GM19467 (cell line): ENCODE results near the gene AOPEP.

ENCODE experiments used
- ATAC-seq: cut with Tn5 transposase; IDR thresholded peaks from one replicate; pipeline ENCODE4 v1.9.1; 2021; ENCODE audit warnings: mild to moderate bottlenecking, moderate library complexity; ENCODE audit not compliant: unreplicated experiment

Gene AOPEP

DNA sequence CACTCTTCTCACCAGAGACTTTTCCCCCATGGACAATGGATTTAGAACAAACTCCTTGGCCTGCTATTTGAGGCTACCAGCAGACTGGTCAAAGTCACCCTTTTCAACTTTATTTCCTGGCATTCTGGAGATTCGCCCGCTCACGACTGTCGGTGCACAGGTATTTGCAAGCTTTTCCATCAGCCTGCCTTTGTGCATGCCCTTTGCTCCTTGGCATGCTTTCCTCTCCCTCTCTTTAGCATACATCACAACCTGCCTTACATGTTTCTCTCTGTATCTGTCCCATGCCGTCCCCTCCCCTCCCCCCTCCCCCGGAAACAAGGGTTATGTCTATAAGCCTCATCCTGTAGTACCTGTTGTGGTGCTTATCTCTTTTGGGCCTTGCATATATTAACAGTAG, 257.1 kb downstream of the AOPEP start:
- no peak for ATAC-seq

- no peak for ATAC-seq
Observed at GRCh38 chr9:94984891-94985476, 258.5 kb downstream of the AOPEP start.

GRCh38 chr9:94985649-94986048, 259.1 kb downstream of the AOPEP start:
- no peak for ATAC-seq

DNA sequence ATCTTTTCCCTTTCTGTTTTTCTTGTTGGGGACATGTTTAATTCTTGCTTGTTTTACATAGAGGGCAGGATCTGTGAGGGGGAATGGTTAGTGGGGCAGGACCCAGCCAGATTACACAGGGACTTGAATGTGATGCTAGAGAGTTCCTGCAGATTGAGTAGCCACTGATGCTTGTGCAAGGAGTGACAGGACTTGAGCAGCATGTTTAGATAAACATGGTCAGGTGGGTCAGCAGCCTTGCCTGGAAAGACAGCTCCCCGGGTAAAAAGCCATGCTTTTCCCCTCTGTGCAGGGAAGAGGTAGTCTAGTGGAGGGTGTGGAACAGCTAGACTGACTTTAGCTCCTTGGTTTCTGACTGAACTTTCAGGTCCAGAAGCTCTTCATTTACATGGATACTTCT, 261.2 kb downstream of the AOPEP start:
- ATAC-seq: no peak

GRCh38 chr9:94990897-94991561, 264.5 kb downstream of the AOPEP start:
- ATAC-seq: no peak

- no peak for ATAC-seq
Observed at GRCh38 chr9:94991961-94992907, 265.7 kb downstream of the AOPEP start.

GRCh38 chr9:94993160-94993820, 266.8 kb downstream of the AOPEP start:
- no peak for ATAC-seq

GRCh38 chr9:94993821-94994165, 267.3 kb downstream of the AOPEP start:
- no peak for ATAC-seq

- ATAC-seq: no peak
Observed at GRCh38 chr9:94995048-94995693, 268.7 kb downstream of the AOPEP start.

- no peak for ATAC-seq
Observed at GRCh38 chr9:94996641-94997040, 270.1 kb downstream of the AOPEP start.

- ATAC-seq: no peak
Observed at GRCh38 chr9:94997727-94998126, 271.2 kb downstream of the AOPEP start.

DNA sequence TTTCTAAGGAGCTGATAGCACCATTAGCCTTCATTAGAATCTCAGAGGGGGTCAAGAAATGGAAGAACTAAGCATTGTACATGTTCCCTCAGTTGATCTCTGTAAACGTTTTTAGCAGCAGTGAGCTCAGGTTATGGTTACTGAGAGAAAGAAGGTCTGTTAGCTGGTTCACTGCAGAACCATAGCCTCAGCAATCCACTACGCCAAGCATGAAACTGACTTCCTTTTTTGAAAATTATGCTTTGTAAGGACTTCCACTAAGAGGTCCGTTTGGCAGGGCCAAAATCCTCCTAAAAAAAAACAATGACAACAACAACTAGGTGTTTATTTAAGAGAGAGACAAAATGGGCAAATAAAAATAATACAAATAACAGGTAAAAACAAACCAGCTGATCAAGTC, 273.3 kb downstream of the AOPEP start:
- no peak for ATAC-seq

DNA sequence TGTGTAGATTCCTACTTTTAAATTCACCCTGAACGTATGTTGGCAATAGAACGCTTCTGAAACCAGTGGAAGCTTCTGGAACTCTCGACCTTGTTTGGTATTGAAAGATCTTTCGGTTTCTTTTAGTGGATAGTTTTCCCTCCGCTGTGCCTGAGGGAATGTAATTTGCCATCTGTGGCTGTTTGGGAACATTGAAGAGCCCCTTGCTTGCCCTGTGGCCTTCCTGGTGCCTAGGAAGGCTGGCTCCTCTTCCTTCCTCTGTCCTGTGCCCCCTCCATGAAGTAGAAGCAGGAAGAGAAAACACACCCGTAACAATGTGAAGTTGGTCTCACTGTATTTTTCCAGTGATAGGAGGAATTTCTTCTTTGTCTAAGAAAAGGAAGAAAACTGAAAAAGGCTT, 274.3 kb downstream of the AOPEP start:
- ATAC-seq: no peak

DNA sequence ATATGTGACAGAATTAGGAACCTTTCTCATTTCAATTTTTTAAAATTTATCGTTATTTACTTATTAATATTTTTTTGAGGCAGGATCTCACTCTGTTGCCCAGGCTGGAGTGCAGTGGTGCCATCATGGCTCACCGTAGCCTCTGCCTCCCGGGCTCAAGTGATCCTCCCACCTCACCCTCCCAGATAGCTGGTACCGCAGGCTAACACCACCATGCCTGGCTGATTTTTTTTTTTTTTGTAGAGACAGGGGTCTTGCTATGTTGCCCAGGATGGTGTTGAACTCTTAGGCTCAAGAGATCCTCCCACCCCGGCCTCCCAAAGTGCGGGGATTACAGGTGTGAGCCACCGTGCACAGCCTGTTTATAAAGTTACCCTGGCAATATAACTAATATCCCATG, 275.2 kb downstream of the AOPEP start:
- no peak for ATAC-seq

DNA sequence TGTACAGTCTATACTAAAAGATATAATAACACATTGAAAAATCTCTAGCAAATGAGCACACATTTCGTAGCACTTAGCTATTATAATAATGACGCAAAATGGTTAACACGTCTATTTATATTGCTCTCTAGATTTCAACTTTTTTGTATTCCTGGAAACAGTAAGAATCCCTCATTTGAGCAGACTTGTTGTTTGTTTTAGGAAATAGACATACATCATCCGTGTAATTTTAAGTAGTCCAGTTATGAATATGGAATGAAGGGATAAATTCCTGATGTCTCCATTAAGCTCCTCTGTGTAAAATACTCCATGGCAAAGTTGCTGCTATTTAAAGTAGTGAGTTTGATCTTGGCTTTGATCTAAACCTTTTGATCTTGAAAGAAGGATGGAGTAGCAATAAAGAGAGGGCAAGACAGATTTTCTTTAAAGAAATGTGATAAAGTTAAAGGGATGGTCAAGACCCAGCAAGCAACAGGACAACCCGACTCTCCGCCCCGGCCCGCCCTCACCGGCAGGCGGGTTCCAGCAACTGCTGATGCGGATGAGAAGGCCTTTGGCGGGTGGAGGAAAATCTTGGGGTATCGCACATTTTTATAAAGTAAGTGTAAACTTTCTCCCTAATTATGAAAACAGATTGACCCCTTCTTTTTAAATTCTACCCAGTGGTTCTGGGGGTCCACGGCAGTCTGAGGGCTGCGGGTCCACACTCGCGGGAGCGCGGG, 277.4 kb downstream of the AOPEP start:
- no peak for ATAC-seq

- no peak for ATAC-seq
Observed at GRCh38 chr9:95004411-95005277, 278.1 kb downstream of the AOPEP start.

DNA sequence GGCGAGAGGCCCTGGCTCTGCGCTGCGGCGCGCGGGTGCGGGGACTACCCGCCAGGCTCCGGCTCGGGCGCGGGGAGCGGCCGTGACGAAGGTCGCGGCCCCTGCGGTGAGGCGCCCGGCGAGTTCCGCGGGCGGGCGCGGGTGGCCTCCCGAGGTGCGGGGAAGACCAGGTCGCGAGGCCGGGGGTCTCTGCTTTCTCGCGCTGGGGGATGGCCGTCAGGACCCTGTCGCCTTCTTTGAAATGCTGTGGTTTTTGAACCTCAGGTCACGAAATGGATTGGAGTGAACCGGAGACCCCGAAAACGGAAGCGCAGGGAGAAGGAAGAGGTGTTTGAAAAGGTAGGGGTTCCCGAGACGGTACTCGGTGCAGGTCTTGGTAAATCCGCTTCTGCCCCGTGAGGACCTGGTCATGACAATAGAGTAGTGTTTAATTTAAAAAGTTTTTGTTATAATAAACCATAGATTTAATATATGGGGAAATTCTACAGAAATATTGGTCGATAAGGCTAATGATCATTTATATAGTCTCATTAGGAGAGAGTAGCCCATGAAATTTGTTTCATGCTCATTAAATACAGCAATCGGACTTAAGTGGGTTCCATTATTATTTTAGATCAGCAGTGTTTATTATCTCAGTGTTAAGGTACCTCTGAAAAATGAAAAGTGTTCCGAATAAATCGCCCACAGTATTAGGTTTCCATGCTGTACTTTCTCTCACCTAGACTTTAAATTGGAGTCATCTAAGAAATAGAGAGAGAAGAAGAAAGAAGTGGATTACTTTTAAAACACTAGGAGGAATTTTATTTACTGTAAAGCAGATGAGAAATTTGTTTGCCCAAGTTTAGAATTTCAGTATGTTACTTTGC, 279.0 kb downstream of the AOPEP start:
- ATAC-seq: no peak

GRCh38 chr9:95007226-95007869, 280.8 kb downstream of the AOPEP start:
- ATAC-seq: no peak
